Measurements from ENCODE around the gene MAMSTR. TPM values are rescaled to one million over a fixed set of nuclear protein-coding genes. Genes with fewer than 3 reads are reported as not detected.

MAMSTR gene
- 0.14 to 0.67 TPM (median 0.41 TPM) in 5 replicates for total RNA-seq (2022; extraction: Qiagen RNA extraction; ENCODE audit: low read depth)

GRCh38 chr19:48719263-48720171 lies at the start of gene MAMSTR:
MAMSTR (minus strand) TSS chr19:48719725; CDS start chr19:48719031, 694 bp downstream.

GRCh38 chr19:48755084-48755641 lies 35.6 kb upstream of the MAMSTR start, which contains the start of gene FGF21:
FGF21 (plus strand) TSS chr19:48755524; CDS start chr19:48756237, 713 bp downstream.

GRCh38 chr19:48752496-48753365 lies 33.2 kb upstream of the MAMSTR start, which contains the start of gene FUT1:
FUT1 (minus strand) TSS chr19:48752641; CDS start chr19:48751281, 1,360 bp downstream.

GRCh38 chr19:48746738-48747575 lies 27.4 kb upstream of the MAMSTR start, which contains the start of gene IZUMO1:
IZUMO1 (minus strand) TSS chr19:48746909; CDS start chr19:48745859, 1,050 bp downstream.

GRCh38 chr19:48740164-48740972 lies 20.8 kb upstream of the MAMSTR start, which contains the start of gene RASIP1:
RASIP1 (minus strand) TSS chr19:48740610; CDS start chr19:48740282, 328 bp downstream.

GRCh38 chr19:48695743-48696352 lies 23.7 kb downstream of the MAMSTR start, which contains the start of gene FUT2:
FUT2 (plus strand) TSS chr19:48695971; CDS start chr19:48702957, 6,986 bp downstream.

GRCh38 chr19:48672994-48673393 lies 46.5 kb downstream of the MAMSTR start, which contains the start of gene NTN5:
NTN5 (minus strand) TSS chr19:48673017; CDS start chr19:48670986, 2,031 bp downstream.

Other genes starting within 250 kb of the MAMSTR start
- 2.2 to 6.0 TPM (median 5.9 TPM) in 5 replicates for gene LMTK3, start 207.9 kb downstream of the MAMSTR start, total RNA-seq (2022; extraction: Qiagen RNA extraction; ENCODE audit: low read depth)
- gene SULT2B1, start 167.6 kb downstream of the MAMSTR start, total RNA-seq (2022; extraction: Qiagen RNA extraction; ENCODE audit: low read depth), result 12.0 to 18.2 TPM (median 16.6 TPM) in 5 replicates
- not detected in 5 replicates for gene SPACA4, start 113.0 kb downstream of the MAMSTR start, total RNA-seq (2022; extraction: Qiagen RNA extraction; ENCODE audit: low read depth)
- gene FAM83E, start 104.6 kb downstream of the MAMSTR start, total RNA-seq (2022; extraction: Qiagen RNA extraction; ENCODE audit: low read depth), result 0.34 to 0.72 TPM (median 0.42 TPM) in 4 of 5 replicates, not detected in the other
- 2,942 to 3,695 TPM (median 3,228 TPM) in 5 replicates for gene RPL18, start 100.5 kb downstream of the MAMSTR start, total RNA-seq (2022; extraction: Qiagen RNA extraction; ENCODE audit: low read depth)
- gene SPHK2, start 100.2 kb downstream of the MAMSTR start, total RNA-seq (2022; extraction: Qiagen RNA extraction; ENCODE audit: low read depth), result 8.2 to 18.4 TPM (median 17.3 TPM) in 5 replicates
- 1.6 to 3.4 TPM (median 2.5 TPM) in 5 replicates for gene DBP, start 82.3 kb downstream of the MAMSTR start, total RNA-seq (2022; extraction: Qiagen RNA extraction; ENCODE audit: low read depth)
- gene CA11, start 73.5 kb downstream of the MAMSTR start, total RNA-seq (2022; extraction: Qiagen RNA extraction; ENCODE audit: low read depth), result 7.2 to 12.6 TPM (median 9.3 TPM) in 5 replicates
- 0.12 to 0.33 TPM (median 0.24 TPM) in 5 replicates for gene NTN5, start 46.7 kb downstream of the MAMSTR start, total RNA-seq (2022; extraction: Qiagen RNA extraction; ENCODE audit: low read depth)
- gene FUT2, start 23.8 kb downstream of the MAMSTR start, total RNA-seq (2022; extraction: Qiagen RNA extraction; ENCODE audit: low read depth), result not detected in 5 replicates
- gene RASIP1, start 20.9 kb upstream of the MAMSTR start, total RNA-seq (2022; extraction: Qiagen RNA extraction; ENCODE audit: low read depth), result 0.13 to 1.4 TPM (median 0.36 TPM) in 5 replicates
- gene IZUMO1, start 27.2 kb upstream of the MAMSTR start, total RNA-seq (2022; extraction: Qiagen RNA extraction; ENCODE audit: low read depth), result not detected in 5 replicates
- gene FUT1, start 32.9 kb upstream of the MAMSTR start, total RNA-seq (2022; extraction: Qiagen RNA extraction; ENCODE audit: low read depth), result 0.04 to 0.08 TPM (median 0.05 TPM) in 4 of 5 replicates, not detected in the other
- not detected in 5 replicates for gene FGF21, start 35.8 kb upstream of the MAMSTR start, total RNA-seq (2022; extraction: Qiagen RNA extraction; ENCODE audit: low read depth)
- gene BCAT2, start 91.3 kb upstream of the MAMSTR start, total RNA-seq (2022; extraction: Qiagen RNA extraction; ENCODE audit: low read depth), result 41.4 to 63.3 TPM (median 59.5 TPM) in 5 replicates
- gene HSD17B14, start 116.8 kb upstream of the MAMSTR start, total RNA-seq (2022; extraction: Qiagen RNA extraction; ENCODE audit: low read depth), result 9.4 to 15.3 TPM (median 14.5 TPM) in 5 replicates
- gene PLEKHA4, start 148.9 kb upstream of the MAMSTR start, total RNA-seq (2022; extraction: Qiagen RNA extraction; ENCODE audit: low read depth), result 1.1 to 3.0 TPM (median 2.2 TPM) in 5 replicates
- 80.7 to 142 TPM (median 101 TPM) in 5 replicates for gene PPP1R15A, start 152.7 kb upstream of the MAMSTR start, total RNA-seq (2022; extraction: Qiagen RNA extraction; ENCODE audit: low read depth)
- not detected in 5 replicates for gene TULP2, start 179.0 kb upstream of the MAMSTR start, total RNA-seq (2022; extraction: Qiagen RNA extraction; ENCODE audit: low read depth)
- gene NUCB1, start 180.6 kb upstream of the MAMSTR start, total RNA-seq (2022; extraction: Qiagen RNA extraction; ENCODE audit: low read depth), result 139 to 223 TPM (median 212 TPM) in 5 replicates
- gene DHDH, start 214.0 kb upstream of the MAMSTR start, total RNA-seq (2022; extraction: Qiagen RNA extraction; ENCODE audit: low read depth), result 1.0 to 2.3 TPM (median 1.9 TPM) in 5 replicates
- 231 to 402 TPM (median 354 TPM) in 5 replicates for gene BAX, start 235.2 kb upstream of the MAMSTR start, total RNA-seq (2022; extraction: Qiagen RNA extraction; ENCODE audit: low read depth)
- gene FTL, start 245.6 kb upstream of the MAMSTR start, total RNA-seq (2022; extraction: Qiagen RNA extraction; ENCODE audit: low read depth), result 16,893 to 25,075 TPM (median 18,830 TPM) in 5 replicates

All from A549 treated with ZK216348 at 1 μM for 4 hours (cell line).